Measurements from ENCODE around the gene USP22.
"Not testable (repeated sequence)": the region's sequence is repeated elsewhere in the genome, so short reads cannot be mapped to it uniquely, and the experiment has no call there.

USP22 gene

GRCh38 chr17:21042458-21043295, at the start of gene USP22:
TSS of gene USP22 (minus strand) at chr17:21043011. CDS start at chr17:21042835, 176 bp downstream.
- CTCF ChIA-PET, result interaction anchor here (0.7 to 3.3 kb wide), 13 partner anchors 9 to 276 kb away, joined by 3 to 24 read pairs (median 7); no protein-coding TSS in a partner anchor
- DNase-seq (ENCODE audit: low read depth, low spot score), result no peak
- H3K4me3 ChIP-seq (ENCODE audit: low read depth, low read length), result peak within 1 kb of the TSS; percentile 85
- POLR2A ChIA-PET, result interaction anchor here (0.6 to 1.9 kb wide), 8 partner anchors 9 to 1170 kb away, joined by 3 to 9 read pairs (median 4); partner anchors contain the start of gene NATD1
- no peak for TF ChIP-seq CTCF (IDR thresholded peaks at IDR 0.05; ENCODE audit: insufficient read depth, low read length, missing control alignments)

- CTCF ChIA-PET, result interaction anchor here (1.0 to 1.3 kb wide), 2 partner anchors 9 to 28 kb away, joined by 4 to 6 read pairs; no protein-coding TSS in a partner anchor
- DNase-seq (ENCODE audit: low read depth, low spot score), result no peak
- no peak for TF ChIP-seq CTCF (IDR thresholded peaks at IDR 0.05; ENCODE audit: insufficient read depth, low read length, missing control alignments)
- POLR2A ChIA-PET, result no interaction called here
- H3K4me3 ChIP-seq (ENCODE audit: low read depth, low read length), result no peak overlapping the region
Observed at GRCh38 chr17:21090902-21091618, 48.2 kb upstream of the USP22 start.

- no peak overlapping the region for H3K4me3 ChIP-seq (ENCODE audit: low read depth, low read length)
- CTCF ChIA-PET, result no interaction called here
Observed at GRCh38 chr17:21089933-21090901, 47.4 kb upstream of the USP22 start.

GRCh38 chr17:21089145-21089544, 46.3 kb upstream of the USP22 start:
- no peak for TF ChIP-seq CTCF (IDR thresholded peaks at IDR 0.05; ENCODE audit: insufficient read depth, low read length, missing control alignments)
- DNase-seq (ENCODE audit: low read depth, low spot score), result no peak
- ChIA-PET CTCF (no interaction called here), POLR2A (no interaction called here)
- no peak overlapping the region for H3K4me3 ChIP-seq (ENCODE audit: low read depth, low read length)

More at GRCh38 chr17:21089933-21090901, 47.4 kb upstream of the USP22 start:
- DNase-seq (ENCODE audit: low read depth, low spot score), result no peak
- POLR2A ChIA-PET, result no interaction called here
- TF ChIP-seq CTCF (IDR thresholded peaks at IDR 0.05; ENCODE audit: insufficient read depth, low read length, missing control alignments), result no peak

- no peak for TF ChIP-seq CTCF (IDR thresholded peaks at IDR 0.05; ENCODE audit: insufficient read depth, low read length, missing control alignments)
- no peak for DNase-seq (ENCODE audit: low read depth, low spot score)
- ChIA-PET POLR2A (no interaction called here), CTCF (no interaction called here)
- no peak overlapping the region for H3K4me3 ChIP-seq (ENCODE audit: low read depth, low read length)
Observed at GRCh38 chr17:21085707-21086106, 42.9 kb upstream of the USP22 start.

GRCh38 chr17:21085280-21085679, 42.5 kb upstream of the USP22 start:
- DNase-seq (ENCODE audit: low read depth, low spot score); POLR2A ChIA-PET; CTCF ChIA-PET; H3K4me3 ChIP-seq (ENCODE audit: low read depth, low read length): not testable (repeated sequence)
